ENCODE measurements around the gene DDX41.

The DDX41 gene

DNA sequence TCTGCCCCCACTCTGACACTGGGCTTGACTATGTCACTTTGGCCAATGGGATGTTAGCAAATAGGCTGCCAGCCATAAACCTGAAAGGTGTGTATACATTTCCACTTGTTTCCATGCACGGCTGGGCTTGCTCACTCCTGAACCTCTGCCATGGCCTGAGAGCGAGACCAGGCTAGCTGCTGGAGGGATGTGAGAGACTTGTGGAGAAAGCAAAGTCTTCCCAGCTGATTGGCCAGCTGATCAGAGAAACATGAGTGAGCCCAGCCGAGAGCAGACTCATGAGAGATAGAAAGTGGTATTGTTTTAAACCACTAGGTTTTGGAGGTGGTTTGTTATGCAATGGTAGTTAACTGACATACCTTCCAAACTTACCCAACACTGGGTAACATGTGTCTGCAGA, 23.7 kb upstream of the DDX41 start:
- no peak for DNase-seq
- Mint-ChIP-seq H3K4me1 (peaks cover 14% of the 10 kb centered on the region), H3K27me3 (ENCODE audit: low read depth, poor library complexity) (peaks cover 2% of the 10 kb centered on the region), H3K27ac (no peak overlapping the region), H3K36me3 (ENCODE audit: low read depth) (peaks cover 37% of the 10 kb centered on the region), H3K4me3 (no peak overlapping the region), H3K9me3 (no peaks in the 10 kb centered on the region)
- TF ChIP-seq, protein P1, sequence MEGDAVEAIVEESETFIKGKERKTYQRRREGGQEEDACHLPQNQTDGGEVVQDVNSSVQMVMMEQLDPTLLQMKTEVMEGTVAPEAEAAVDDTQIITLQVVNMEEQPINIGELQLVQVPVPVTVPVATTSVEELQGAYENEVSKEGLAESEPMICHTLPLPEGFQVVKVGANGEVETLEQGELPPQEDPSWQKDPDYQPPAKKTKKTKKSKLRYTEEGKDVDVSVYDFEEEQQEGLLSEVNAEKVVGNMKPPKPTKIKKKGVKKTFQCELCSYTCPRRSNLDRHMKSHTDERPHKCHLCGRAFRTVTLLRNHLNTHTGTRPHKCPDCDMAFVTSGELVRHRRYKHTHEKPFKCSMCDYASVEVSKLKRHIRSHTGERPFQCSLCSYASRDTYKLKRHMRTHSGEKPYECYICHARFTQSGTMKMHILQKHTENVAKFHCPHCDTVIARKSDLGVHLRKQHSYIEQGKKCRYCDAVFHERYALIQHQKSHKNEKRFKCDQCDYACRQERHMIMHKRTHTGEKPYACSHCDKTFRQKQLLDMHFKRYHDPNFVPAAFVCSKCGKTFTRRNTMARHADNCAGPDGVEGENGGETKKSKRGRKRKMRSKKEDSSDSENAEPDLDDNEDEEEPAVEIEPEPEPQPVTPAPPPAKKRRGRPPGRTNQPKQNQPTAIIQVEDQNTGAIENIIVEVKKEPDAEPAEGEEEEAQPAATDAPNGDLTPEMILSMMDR (IDR thresholded peaks at IDR 0.05), result no peak

DNA sequence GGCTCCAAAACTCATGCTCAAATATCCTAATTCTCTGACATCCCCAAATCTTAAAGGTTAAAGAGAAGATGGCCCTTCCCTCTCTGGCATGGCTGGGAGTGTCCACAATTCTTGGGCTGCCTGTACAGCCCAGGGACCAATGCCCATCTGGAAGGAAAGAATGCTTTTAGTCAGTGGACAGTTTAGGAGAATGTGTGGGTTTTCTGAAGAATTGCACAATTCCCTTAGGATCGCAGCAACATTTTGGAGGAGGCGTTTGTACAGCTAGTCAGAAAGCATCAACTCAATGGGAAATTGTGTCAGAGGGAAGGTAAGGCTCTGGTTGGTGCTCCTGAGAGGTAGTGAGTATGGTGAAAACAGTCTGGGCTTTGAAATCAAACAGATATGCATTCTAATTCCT, 22.6 kb upstream of the DDX41 start:
- TF ChIP-seq, protein P1 (IDR thresholded peaks at IDR 0.05), result no peak
- Mint-ChIP-seq H3K27ac (peak overlapping the region; percentile 39), H3K27me3 (ENCODE audit: low read depth, poor library complexity) (peaks cover 2% of the 10 kb centered on the region), H3K36me3 (ENCODE audit: low read depth) (peaks cover 43% of the 10 kb centered on the region), H3K4me1 (peaks cover 14% of the 10 kb centered on the region), H3K4me3 (no peak overlapping the region), H3K9me3 (no peaks in the 10 kb centered on the region)
- DNase-seq, result no peak

DNA sequence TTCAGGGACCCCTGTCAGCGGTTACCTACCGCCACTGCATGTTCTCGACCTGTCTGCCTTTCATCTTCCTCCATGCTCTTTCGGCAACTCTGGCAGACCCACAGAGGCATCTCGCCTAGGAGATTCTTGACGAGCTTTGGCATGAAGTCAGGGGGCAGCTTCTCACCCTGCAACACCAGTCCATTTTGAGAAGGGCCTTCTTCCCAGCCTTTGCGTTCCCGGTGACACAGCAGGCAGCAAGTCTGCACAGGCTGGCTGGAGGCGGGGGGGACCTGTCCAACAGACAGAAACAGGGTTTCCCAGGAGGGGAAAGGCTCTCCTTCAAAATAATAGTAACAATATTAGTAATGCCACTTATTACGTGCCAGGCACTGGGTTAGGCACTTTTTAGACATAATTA, 22.1 kb upstream of the DDX41 start:
- Mint-ChIP-seq H3K36me3 (ENCODE audit: low read depth) (peaks cover 45% of the 10 kb centered on the region), H3K4me1 (peaks cover 14% of the 10 kb centered on the region), H3K9me3 (no peaks in the 10 kb centered on the region), H3K27ac (peak overlapping the region; percentile 42), H3K4me3 (no peak overlapping the region), H3K27me3 (ENCODE audit: low read depth, poor library complexity) (peaks cover 2% of the 10 kb centered on the region)
- TF ChIP-seq, protein P1 (IDR thresholded peaks at IDR 0.05), result no peak
- no peak for DNase-seq

- Mint-ChIP-seq H3K36me3 (ENCODE audit: low read depth) (peaks cover 47% of the 10 kb centered on the region), H3K9me3 (no peaks in the 10 kb centered on the region), H3K4me3 (no peak overlapping the region), H3K27ac (peak overlapping the region; percentile 96), H3K4me1 (peaks cover 14% of the 10 kb centered on the region), H3K27me3 (ENCODE audit: low read depth, poor library complexity) (peaks cover 2% of the 10 kb centered on the region)
- DNase-seq, result peak; percentile 19
- TF ChIP-seq, protein P1 (IDR thresholded peaks at IDR 0.05), result no peak
These were observed 20.9 kb upstream of the DDX41 start for GRCh38 chr5:177537389-177538361.

DNA sequence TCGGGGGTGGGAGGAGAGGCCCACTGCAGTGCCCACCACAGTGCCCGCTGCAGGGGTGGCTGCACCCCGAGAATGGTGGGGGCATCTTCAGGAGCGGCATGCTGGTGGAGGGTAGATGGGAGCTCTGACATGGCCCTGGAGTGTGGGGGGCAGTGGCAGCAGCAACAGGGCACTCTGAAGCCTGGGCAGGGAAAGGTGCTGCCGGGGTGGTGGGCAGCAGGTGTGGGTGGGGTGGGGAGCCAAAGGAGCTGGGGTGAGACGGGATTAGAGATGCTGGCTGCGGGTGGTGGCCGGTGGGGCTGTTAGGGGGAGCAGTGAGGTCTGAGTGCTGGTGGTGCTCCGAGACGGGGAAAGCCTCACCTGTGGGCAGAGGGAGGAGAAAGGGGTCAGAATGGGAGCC, 19.6 kb upstream of the DDX41 start:
- TF ChIP-seq, protein P1 (IDR thresholded peaks at IDR 0.05), result no peak
- H3K4me3 Mint-ChIP-seq, result no peak overlapping the region
- DNase-seq, result no peak
- peaks cover 46% of the 10 kb centered on the region for H3K36me3 Mint-ChIP-seq (ENCODE audit: low read depth)
- H3K27ac Mint-ChIP-seq, result no peak overlapping the region
- peaks cover 2% of the 10 kb centered on the region for H3K27me3 Mint-ChIP-seq (ENCODE audit: low read depth, poor library complexity)
- peaks cover 14% of the 10 kb centered on the region for H3K4me1 Mint-ChIP-seq
- H3K9me3 Mint-ChIP-seq, result no peaks in the 10 kb centered on the region
